Heart left ventricle (tissue), 16 donors: ENCODE data around the gene DDX4. TPM values are rescaled to one million over a fixed set of nuclear protein-coding genes. Genes with fewer than 3 reads are reported as not detected.

Experiments used
- ATAC-seq, 4 donors: fragments of 200-7000 bp; cut with Tn5 transposase; one replicate each; pipeline ENCODE4 v1.9.1; 2020 to 2022; ENCODE audit warnings: moderate library complexity in 4 of 4, mild to moderate bottlenecking in 3 of 4, moderate number of reproducible peaks in 1 of 4
- DNase-seq, 5 donors: peaks; one replicate each; pipeline ENCODE4 v3.0.0-alpha.2; 2020
- H3K27ac ChIP-seq, 12 donors: fragments of 200-600 bp; sonication (generic) in 4 of 12; one replicate each; pipeline versions ENCODE4 v1.5.0 to v1.8.0; 2016 to 2022; ENCODE audit warnings: mild to moderate bottlenecking in 2 of 12
- H3K27me3 ChIP-seq, 9 donors: fragments of 200-600 bp; sonication (generic) in 2 of 9; one replicate each; pipeline versions ENCODE4 v1.5.1 to v1.8.0; 2016 to 2022; ENCODE audit warnings: mild to moderate bottlenecking in 3 of 9
- H3K36me3 ChIP-seq, 9 donors: fragments of 200-600 bp; sonication (generic) in 2 of 9; one replicate each; pipeline versions ENCODE4 v1.5.0 to v1.8.0; 2018 to 2022; ENCODE audit warnings: mild to moderate bottlenecking in 2 of 9
- H3K4me1 ChIP-seq, 12 donors: fragments of 200-600 bp; sonication (generic) in 4 of 12; one replicate each; pipeline versions ENCODE4 v1.5.0 to v1.8.0; 2016 to 2022; ENCODE audit warnings: mild to moderate bottlenecking in 3 of 12
- H3K4me3 ChIP-seq, 12 donors: fragments of 200-600 bp; sonication (generic) in 4 of 12; one replicate each; pipeline versions ENCODE4 v1.5.0 to v1.8.0; 2017 to 2022; ENCODE audit warnings: mild to moderate bottlenecking in 9 of 12, moderate library complexity in 4 of 12
- H3K9me3 ChIP-seq, 12 donors: fragments of 200-600 bp; sonication (generic) in 4 of 12; one replicate each; pipeline versions ENCODE4 v1.5.0 to v1.8.0; 2016 to 2022; ENCODE audit warnings: mild to moderate bottlenecking in 1 of 12
- CTCF ChIP-seq, 12 donors: fragments of 200-600 bp; sonication (generic) in 4 of 12; IDR thresholded peaks; one replicate each; pipeline versions ENCODE4 v1.5.0 to v1.8.0; 2018 to 2022; ENCODE audit warnings: antibody characterized with exemption in 12 of 12, mild to moderate bottlenecking in 5 of 12
- POLR2A ChIP-seq, 2 donors: fragments of 450-650 bp; IDR thresholded peaks; one replicate each; pipeline ENCODE4 v1.6.1; 2017; ENCODE audit warnings: antibody characterized with exemption in 2 of 2, mild to moderate bottlenecking in 2 of 2, moderate library complexity in 2 of 2
- WGBS, 4 donors: extraction: QIAGEN DNeasy Blood & Tissue Kit in 2 of 4; methylation state at CpG; one replicate each; pipeline versions ENCODE4 v1.1.5 to v1.1.7; 2013 to 2018; 5-methylcytosine and 5-hydroxymethylcytosine counted together
- intact Hi-C, 10 donors: fragments of 100-400 bp; cut with DNase I; formaldehyde crosslinking; loops; one replicate each; pipeline versions ENCODE4 v1.11.1 to v1.14.2; 2022
- polyA plus RNA-seq, 2 donors: library from polyadenylated mRNA; stranded (reverse); fragments of 200-250 nt; gene quantifications; one replicate each; pipeline ENCODE4 v1.2.3, GENCODE V29; 2013
- total RNA-seq, 9 donors: library from RNA; depleted of rRNA in 2 of 9; stranded (reverse); fragments of >200 nt in 2 of 9; fragmentation: NEBNext Ultra II Directional in 3 of 9; extraction: Animal tissue kit (Norgen Biotek cat#: 25700) in 3 of 9; gene quantifications; one replicate each; pipeline versions ENCODE4 v1.1.0 to v1.2.4, GENCODE V29; 2016 to 2023
- donor health status: ischemic (EF 13 %, LVEDD 7.1; RV severe dilation, severe dysfunction).
- donor health status: healthy with polysubstance abuse.
- donor health status: DM: no; HTN: yes; CAD: no.
- donor health status: DM: no; HTN: no; CAD: no.
- donor health status: ischemic (EF 25% LVEDD 6.9; RV normal size, moderate dysfunction).
- donor health status: ischemic (EF 25% LVEDD 5.7; RV mildly dilated, moderate dysfunction).
- donor health status: healthy.
- donor health status: DM: yes; HTN: yes; CAD: no.
- donor health status: ischemic (EF 35%, LVEDD 5.7; RV mildly dilated, moderate dysfunction).
- donor health status: nonischemic (EF 11% LVEDD 7.7; RV severe dilation, severe dysfunction).
- donor health status: DM: yes; HTN: yes; CAD: no.
- donor health status: PGD.
- donor health status: ischemic (EF 29% LVEDD 5.4; RV normal size, mild dysfunction).
- donor health status: nonischemic (EF 23%, LVEDD 6.1; RV moderate dilation, normal function).

DDX4 gene
- total and polyA plus RNA-seq, 11 donors: not detected

GRCh38 chr5:55864606-55865541, 127.0 kb downstream of the DDX4 start:
- DNase-seq: no peak
- no peaks in the 10 kb centered on the region for H3K36me3 ChIP-seq
- H3K9me3 ChIP-seq: peaks cover 0 to 8% (median 0%) of the 10 kb centered on the region in 12 donors
- no peaks in the 10 kb centered on the region for H3K27me3 ChIP-seq
- H3K27ac ChIP-seq: no peak overlapping the region
- 81 to 88% (median 83%) methylated on average over 9 of the region's 9 CpGs for WGBS, 4 donors
- TF ChIP-seq POLR2A (IDR thresholded peaks at IDR 0.05): no peak
- TF ChIP-seq CTCF (IDR thresholded peaks at IDR 0.05): no peak
- intact Hi-C loops: no loop called here
- peaks cover 0 to 22% (median 0%) of the 10 kb centered on the region in 12 donors for H3K4me1 ChIP-seq
- H3K4me3 ChIP-seq: no peak overlapping the region
- ATAC-seq: peak in 1 of 4 donors; percentile 33

- Histone ChIP-seq H3K9me3 (peaks cover 0 to 4% (median 0%) of the 10 kb centered on the region in 12 donors), H3K4me3 (no peak overlapping the region), H3K36me3 (no peaks in the 10 kb centered on the region), H3K27me3 (no peaks in the 10 kb centered on the region), H3K27ac (no peak overlapping the region), H3K4me1 (peaks cover 0 to 21% (median 0%) of the 10 kb centered on the region in 12 donors)
- 80 to 100% (median 87%) methylated on average over 3 of the region's 3 CpGs for WGBS, 4 donors
- no peak for ATAC-seq
- TF ChIP-seq POLR2A (IDR thresholded peaks at IDR 0.05) (no peak), CTCF (IDR thresholded peaks at IDR 0.05) (no peak)
- intact Hi-C loops: no loop called here
- no peak for DNase-seq
These were observed 128.0 kb downstream of the DDX4 start for GRCh38 chr5:55865831-55866230.

- H3K4me1 ChIP-seq: peaks cover 0 to 21% (median 0%) of the 10 kb centered on the region in 12 donors
- DNase-seq (no peak), ATAC-seq (no peak)
- 93 to 97% (median 94%) methylated on average over 5 to 8 of the region's 8 CpGs for WGBS, 4 donors
- TF ChIP-seq CTCF (IDR thresholded peaks at IDR 0.05): no peak
- no peak for TF ChIP-seq POLR2A (IDR thresholded peaks at IDR 0.05)
- H3K9me3 ChIP-seq: no peaks in the 10 kb centered on the region
- no peak overlapping the region for H3K27ac ChIP-seq
- no peaks in the 10 kb centered on the region for H3K36me3 ChIP-seq
- intact Hi-C loops: no loop called here
- H3K27me3 ChIP-seq: no peaks in the 10 kb centered on the region
- H3K4me3 ChIP-seq: no peak overlapping the region
These were observed 128.6 kb downstream of the DDX4 start for GRCh38 chr5:55866485-55866884.

Other genes with a start within 250 kb of the DDX4 start
- 100 to 1,000 TPM in 3 of 9 donors, 10 to 100 TPM in 6; 65.0 to 223 (median 81.5) TPM for gene PLPP1, start 203.1 kb upstream of the DDX4 start, total RNA-seq
- 100 to 1,000 TPM in 1 of 2 donors, 10 to 100 TPM in 1; 64.9 to 110 TPM for gene PLPP1, start 203.1 kb upstream of the DDX4 start, polyA plus RNA-seq
- 10 to 100 TPM in 3 of 9 donors, 1 to 10 TPM in 6; 3.9 to 13.5 (median 7.3) TPM for gene SLC38A9, start 25.7 kb upstream of the DDX4 start, total RNA-seq
- 1 to 10 TPM; 6.3 TPM for gene SLC38A9, start 25.7 kb upstream of the DDX4 start, polyA plus RNA-seq
- gene IL31RA, start 113.3 kb downstream of the DDX4 start, total RNA-seq: 1 to 10 TPM in 1 of 9 donors, under 1 TPM in 4, not detected in 4; 0.21 to 2.2 (median 0.54) TPM
- under 1 TPM in 1 of 2 donors, not detected in 1; 0.12 TPM for gene IL31RA, start 113.3 kb downstream of the DDX4 start, polyA plus RNA-seq